GM18868 (cell line): Measurements from ENCODE around the gene PPM1D.
A peak's percentile ranks its signal among the peaks of the same experiment; 100 is the strongest.

Experiments
- ATAC-seq: cut with Tn5 transposase; IDR thresholded peaks from one replicate; pipeline ENCODE4 v1.9.1; 2021; ENCODE audit warnings: mild to moderate bottlenecking, moderate library complexity; ENCODE audit not compliant: unreplicated experiment

The PPM1D gene

DNA sequence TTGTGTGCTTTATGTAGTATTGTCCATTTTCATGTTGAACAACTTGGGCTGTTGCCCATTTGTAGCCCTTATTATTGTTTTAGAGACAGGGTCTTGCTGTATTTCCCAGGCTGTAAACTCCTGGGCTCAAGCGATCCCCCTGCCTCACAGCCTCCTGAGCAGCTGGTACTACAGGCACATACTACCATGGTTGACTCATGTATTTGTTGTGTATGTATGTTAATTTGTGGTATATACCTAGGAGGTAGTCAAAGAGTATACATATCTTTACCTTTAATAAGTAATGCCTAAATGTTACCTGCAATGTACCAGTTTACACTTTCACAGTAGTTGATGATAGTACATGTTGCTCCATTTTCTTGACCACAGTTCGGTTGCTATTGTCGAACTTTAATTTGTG lies 18.1 kb downstream of the PPM1D start:
- no peak for ATAC-seq

DNA sequence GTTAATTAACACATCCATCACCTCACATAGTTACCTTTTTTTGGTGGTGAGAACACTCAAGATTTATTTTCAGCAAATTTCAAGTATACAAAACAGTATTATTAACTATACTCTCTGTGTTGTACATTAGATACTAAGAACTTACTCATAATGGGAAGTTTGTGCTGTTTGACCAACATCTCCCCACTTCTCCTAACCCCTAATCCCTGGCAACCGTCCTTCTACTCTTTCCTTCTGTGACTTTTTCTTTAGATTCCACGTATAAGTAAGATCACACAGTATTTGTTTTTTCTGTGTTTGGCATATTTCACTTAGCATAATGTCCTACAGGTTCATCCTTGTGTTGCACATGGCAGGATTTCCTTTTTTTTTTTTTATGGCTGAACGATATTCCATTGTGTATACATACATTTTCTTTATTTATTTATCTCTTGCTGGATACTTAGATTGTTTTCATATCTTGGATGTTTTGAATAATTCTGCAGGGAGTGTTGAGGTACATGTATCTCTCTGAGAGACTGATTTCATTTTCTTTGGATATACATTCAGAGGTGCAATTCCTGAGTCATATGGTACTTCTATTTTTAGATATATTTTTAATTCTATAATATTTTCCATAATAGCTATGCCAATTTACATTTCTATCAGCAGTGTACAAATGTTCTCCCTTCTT lies 19.0 kb downstream of the PPM1D start:
- ATAC-seq = no peak

DNA sequence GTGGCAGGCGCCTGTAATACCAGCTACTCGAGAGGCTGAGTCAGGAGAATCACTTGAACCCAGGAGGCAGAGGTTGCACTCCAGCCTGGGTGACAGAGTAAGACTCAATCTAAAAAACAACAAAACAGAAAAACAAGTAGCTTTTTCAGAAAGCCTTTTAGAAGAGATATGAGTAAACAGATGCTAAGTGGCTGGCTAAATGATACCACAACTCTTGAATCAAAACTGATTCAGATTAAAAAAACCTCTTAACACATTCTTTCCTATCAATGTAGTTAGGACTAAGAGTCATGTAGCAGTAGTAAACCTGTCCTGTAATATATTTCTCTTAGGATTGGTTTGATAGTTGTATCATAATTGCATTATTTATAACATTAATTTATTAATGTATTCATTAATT lies 23.0 kb downstream of the PPM1D start:
- ATAC-seq = no peak

- no peak for ATAC-seq
Measured at GRCh38 chr17:60623415-60623814, 23.4 kb downstream of the PPM1D start.

DNA sequence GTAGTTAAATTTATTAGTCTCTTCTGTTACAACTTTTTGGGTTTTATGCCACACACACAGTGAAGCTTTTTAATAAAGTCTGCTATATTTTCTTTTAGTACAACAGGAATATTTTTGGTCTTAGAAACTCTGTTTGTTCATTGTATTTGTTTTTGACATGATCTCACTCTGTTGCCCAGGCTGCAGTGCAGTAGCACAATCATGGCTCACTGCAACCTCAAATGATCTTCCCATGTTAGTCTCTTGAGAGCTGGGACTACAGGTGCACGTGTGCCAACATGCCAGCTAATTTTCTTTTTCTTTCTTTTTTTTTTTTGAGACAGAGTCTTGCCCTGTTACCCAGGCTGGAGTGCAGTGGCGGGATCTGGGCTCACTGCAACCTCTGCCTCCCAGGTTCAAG lies 27.1 kb downstream of the PPM1D start:
- ATAC-seq = no peak

DNA sequence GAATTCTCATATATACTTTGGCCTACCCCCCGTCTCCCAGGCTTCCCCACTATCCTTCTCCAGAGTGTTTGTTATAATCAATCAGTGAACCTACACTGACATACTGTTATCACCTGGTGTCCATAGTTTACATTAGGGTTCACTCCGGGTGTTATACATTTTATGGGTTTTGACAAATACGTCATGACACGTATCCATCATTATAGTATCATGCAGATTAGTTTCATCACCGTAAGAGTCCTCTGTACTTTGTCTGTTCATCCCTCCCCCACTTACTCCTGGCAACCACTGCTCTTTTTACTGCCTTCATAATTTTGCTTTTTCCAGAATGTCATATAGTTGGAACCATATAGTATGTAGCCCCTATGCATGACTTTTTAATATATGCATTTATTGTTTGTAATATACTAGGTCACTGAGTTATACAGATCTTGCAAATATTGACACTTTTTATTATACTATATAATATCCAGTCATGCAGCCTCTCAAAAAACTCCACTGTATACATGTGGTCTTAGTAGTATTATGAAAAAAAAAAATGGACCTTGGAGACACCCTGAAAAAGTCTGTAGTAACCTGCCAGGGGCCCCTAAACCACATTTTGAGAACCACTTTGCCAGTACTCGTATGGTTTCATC lies 28.4 kb downstream of the PPM1D start:
- ATAC-seq = no peak

DNA sequence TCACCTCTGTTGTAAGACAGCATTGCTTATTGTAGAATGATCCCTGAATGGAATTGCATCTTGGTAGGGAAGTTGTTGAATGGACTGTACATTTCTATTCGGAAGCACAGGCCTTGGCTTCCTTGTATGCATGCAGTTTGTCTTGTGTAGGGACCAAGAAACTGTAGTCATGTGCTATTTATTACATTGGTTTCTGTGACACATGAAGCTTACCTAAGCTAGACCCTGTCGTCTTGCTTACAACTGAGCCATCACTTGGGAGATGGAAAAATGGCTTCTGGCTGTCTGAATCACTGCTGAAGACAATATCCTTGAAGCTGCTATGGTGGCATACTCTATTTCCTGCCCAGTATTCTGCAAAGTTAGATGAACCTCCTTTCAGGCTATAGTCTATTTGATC lies 29.1 kb downstream of the PPM1D start:
- no peak for ATAC-seq

- no peak for ATAC-seq
Measured at GRCh38 chr17:60630352-60630751, 30.4 kb downstream of the PPM1D start.

GRCh38 chr17:60631119-60631518 lies 31.1 kb downstream of the PPM1D start:
- ATAC-seq = no peak

- ATAC-seq = no peak
Measured at GRCh38 chr17:60637683-60638082, 37.7 kb downstream of the PPM1D start.

DNA sequence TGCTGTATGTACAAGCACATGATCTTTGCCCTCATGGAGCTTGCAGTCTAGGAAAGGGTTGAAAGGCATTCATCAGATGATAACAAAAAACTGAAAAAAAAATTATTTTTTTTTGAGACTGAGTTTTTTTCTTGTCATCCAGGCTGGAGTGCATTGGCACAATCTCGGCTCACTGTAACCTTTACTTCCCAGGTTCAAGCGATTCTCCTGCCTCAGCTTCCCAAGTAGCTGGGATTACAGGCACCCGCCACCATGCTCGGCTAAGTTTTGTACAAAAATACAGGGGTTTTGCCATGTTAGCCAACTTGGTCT lies 39.0 kb downstream of the PPM1D start:
- no peak for ATAC-seq

- no peak for ATAC-seq
Measured at GRCh38 chr17:60640503-60640902, 40.5 kb downstream of the PPM1D start.

- ATAC-seq = no peak
Measured at GRCh38 chr17:60641126-60641525, 41.1 kb downstream of the PPM1D start.

DNA sequence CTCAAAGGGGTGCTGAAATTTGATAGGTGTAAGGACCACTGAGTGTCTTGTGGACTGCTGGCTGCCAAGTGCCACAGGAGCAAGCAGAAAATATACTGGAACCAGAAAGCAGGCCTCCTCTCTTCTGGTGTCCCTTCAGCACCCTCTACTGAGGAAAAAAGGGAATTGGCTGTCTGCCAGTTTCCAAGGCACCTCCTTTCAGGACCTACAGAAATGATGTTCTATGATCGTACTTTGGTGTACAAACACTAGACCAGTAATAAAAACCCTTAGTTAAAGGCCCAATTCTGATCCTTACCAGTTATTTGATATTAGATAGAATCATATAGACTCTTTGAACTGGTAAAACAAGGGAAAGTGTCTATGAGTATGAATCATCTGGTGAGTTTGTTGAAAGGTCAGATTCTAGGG lies 41.8 kb downstream of the PPM1D start:
- ATAC-seq = peak; percentile 43

GRCh38 chr17:60645918-60646523 lies 46.0 kb downstream of the PPM1D start:
- no peak for ATAC-seq

DNA sequence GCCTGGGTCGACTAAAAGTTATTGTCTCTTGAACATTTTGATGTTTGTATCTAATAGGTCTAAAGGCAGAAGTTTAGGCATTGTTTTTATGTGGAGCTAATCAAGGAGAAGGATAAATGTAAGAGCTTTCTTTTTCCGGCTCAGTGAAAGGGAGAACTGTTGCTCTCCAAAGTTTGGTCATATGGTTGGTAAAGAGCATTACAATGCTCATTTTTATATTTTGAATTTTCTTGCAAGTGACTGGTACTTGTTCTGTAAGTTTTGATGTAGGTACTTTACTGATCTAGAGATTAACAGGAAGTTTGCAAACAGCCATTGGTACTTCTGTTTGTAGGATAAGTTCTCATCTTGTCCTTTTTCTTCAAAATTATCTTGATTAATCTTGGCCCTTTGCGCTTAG lies 46.7 kb downstream of the PPM1D start:
- ATAC-seq = no peak

DNA sequence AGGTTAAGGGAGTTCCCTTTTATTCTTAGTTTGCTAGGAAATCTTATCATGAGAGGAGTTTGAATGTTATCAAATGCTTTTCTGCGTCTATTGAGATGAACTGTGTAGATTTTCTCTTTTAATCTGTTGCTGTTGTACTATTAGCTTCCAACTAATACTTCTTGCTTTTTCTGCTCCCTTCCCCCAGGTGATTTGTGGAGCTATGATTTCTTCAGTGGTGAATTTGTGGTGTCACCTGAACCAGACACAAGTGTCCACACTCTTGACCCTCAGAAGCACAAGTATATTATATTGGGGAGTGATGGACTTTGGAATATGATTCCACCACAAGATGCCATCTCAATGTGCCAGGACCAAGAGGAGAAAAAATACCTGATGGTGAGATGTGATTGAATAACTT lies 47.7 kb downstream of the PPM1D start:
- no peak for ATAC-seq

DNA sequence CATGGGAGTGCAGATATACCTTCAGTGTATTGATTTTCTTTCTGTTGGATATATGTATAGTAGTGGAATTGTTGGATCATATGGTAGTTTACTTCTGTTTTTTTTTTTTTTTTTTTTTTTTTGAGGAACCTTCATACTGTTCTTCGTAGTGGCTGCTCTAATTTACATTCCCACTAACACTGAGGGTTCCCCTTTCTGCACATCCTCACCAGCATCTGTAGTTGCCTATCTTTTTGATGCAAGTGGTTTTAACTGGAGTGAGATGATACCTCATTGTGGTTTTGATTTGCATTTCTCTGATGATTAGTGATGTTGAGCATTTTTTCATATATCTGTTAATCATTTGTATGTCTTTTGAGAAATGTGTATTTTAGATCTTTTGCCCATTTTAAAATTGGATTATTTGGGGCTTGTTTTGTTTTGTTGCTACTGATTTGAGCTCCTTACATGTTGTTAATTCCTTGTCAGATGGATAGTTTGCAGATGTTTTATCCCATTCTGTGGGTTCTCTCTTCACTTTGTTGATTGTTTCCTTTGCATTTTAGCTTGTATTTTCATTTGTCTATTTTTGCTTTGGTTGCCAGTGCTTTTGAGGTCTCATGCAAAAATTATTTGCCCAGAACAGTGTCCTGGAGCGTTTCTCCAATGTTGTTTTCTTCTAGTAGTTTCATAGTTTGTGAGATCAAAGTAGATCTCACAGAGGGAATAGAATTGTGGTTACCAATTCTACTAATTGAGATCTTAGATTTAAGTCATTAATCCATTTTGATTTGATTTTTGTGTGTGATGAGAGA lies 52.7 kb downstream of the PPM1D start:
- no peak for ATAC-seq

DNA sequence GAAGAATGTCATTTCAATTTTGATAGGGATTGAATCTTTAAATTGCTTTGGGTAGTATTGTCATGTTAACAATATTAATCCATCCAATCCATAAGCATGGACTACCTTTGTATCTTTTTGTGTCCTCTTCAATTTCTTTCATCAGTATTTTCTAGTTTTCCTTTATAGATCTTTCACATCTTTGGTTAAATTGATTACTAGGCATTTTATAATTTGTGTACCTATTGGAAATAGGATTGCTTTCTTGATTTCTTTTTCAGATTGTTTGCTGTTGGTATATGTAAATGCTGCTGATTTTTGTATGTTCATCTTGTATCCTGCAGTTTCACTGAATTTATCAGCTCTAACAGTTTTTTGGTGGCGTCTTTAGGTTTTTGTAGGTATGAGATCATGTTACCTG lies 53.6 kb downstream of the PPM1D start:
- no peak for ATAC-seq

DNA sequence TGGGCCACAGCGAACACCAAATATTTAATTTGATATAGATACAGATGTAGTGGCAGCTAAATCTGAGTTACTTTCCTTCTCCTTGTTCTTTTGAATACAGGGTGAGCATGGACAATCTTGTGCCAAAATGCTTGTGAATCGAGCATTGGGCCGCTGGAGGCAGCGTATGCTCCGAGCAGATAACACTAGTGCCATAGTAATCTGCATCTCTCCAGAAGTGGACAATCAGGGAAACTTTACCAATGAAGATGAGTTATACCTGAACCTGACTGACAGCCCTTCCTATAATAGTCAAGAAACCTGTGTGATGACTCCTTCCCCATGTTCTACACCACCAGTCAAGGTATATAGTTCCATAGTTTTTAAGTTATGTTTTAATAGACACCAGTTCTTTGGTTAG lies 56.5 kb downstream of the PPM1D start:
- ATAC-seq = no peak

- no peak for ATAC-seq
Measured at GRCh38 chr17:60659156-60659555, 59.2 kb downstream of the PPM1D start.

DNA sequence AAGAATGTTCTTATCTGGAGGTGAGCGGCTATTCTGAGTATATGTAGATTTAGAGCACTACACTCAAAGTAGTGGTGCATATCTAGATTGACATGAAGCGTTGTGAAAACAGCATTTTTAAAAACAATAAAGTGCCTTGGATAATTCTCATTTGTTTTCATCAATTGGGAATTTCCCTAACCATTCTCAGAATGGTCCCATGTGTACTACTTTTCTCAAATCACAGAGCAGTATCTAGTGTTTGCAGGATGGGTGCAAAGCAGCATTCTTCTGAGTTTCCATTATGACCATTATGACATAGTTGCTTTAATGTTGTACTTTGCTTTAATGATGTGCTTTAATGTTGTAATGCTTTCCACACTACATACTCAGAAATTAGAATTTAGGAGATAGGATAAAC lies 61.5 kb downstream of the PPM1D start:
- ATAC-seq = no peak
